NCI-H1105 (cell line): ENCODE measurements around the gene ZP2.
"Not testable (repeated sequence)": the region's sequence is repeated elsewhere in the genome, so short reads cannot be mapped to it uniquely, and the experiment has no call there.

ENCODE experiments used
- DNase-seq: peaks from one replicate; lab custom pipeline; 2025; lab: John Stamatoyannopoulos, UW

Gene ZP2

DNA sequence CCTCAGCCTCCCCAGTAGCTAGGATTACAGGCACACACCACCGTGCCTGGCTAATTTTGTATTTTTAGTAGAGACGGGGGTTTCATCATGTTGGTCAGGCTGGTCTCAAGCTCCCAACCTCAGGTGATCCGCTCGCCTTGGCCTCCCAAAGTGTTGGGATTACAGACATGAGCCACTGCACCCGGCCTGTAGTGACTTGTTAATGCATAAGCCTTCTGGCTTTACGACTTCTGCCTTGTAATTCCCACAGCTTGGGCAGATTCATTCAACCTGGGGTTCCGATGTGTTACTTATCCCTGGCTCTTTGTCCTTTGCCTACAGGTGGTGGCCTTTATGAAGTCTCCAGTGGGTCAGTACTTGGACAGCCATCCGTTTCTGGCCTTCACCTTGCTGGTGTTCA is 41.3 kb downstream of the ZP2 start:
- DNase-seq = not testable (repeated sequence)

GRCh38 chr16:21169249-21169981 is 42.0 kb downstream of the ZP2 start:
- DNase-seq = no peak

DNA sequence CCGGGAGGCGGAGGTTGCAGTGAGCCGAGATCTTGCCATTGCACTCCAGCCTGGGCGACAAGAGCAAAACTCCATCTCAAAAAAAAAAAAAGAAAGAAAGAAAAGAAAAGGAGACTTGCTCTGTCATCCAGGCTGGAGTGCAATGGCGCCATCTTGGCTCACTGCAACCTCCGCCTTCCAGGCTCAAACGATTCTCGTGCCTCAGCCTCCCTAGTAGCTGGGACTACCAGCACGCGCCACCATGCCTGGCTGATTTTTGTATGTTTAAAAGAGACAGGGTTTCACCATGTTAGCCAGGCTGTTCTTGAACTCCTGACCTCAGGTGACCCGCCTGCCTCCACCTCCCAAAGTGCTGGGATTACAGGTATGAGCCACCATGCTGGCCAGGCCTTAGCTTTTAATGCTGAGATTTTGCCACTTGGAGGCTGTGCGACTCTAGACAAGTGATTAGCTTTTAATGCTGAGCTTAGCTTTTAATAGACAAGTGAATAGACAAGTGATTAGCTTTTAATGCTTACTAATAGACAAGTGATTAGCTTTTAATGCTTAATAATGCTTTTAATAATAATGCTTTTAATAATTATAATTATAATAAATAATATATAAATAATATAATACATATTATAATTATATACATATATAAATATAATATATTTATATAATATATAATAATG is 43.3 kb downstream of the ZP2 start:
- DNase-seq = no peak

GRCh38 chr16:21167360-21167759 is 44.0 kb downstream of the ZP2 start:
- no peak for DNase-seq

DNA sequence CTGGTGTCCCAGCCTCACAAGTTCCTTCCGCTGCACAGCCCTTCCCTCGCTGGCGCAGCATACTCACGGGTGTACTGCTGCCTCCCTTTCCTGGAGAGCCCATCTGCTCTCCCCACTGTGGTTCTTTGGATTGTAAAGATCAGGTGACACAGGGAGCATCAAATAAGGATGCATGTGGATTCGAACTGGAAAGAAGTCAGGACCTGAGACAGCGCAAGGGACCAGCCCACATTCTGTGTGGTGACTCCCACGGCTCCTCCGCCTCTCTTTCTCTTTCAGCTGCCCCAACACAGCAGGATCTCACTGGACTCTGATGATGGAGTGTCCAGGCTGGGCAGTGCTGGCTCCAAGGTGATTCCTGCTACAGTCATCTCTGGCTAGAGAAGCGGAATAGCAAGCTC is 44.8 kb downstream of the ZP2 start:
- no peak for DNase-seq

DNA sequence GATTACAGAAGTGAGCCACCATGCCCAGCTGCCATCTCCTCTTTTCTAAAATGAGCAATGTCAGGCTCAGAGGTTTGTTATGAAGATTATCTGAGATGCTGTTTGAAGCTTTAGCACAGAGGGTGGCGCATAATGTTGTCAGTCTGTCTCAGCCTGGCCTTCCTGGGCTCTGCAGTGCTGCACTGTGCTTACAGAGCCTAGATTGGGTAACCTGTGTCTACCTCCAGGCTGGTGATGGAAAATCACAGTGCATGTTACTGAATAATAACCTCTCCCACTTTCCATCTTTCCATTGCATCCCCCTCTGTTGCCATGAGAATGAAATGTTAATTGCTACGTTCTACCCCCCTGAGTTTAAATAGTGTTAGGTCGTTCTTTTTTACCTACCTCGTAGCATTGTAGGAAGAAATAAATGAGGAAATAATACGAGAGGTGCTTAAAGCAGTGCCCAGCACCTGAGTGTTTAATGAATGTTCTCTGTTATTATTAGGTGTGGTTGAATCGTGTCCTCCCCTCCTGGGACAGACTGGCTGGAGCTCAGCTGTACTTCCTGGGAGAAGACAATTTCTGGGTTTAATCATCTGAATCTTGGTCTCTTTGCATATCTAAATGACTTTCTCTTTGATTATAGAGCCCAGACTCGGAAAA is 46.7 kb downstream of the ZP2 start:
- DNase-seq = no peak

- no peak for DNase-seq
Observed at GRCh38 chr16:21163576-21163975, 47.8 kb downstream of the ZP2 start.

- peak; percentile 35 for DNase-seq
Observed at GRCh38 chr16:21162661-21163151, 48.7 kb downstream of the ZP2 start.

DNA sequence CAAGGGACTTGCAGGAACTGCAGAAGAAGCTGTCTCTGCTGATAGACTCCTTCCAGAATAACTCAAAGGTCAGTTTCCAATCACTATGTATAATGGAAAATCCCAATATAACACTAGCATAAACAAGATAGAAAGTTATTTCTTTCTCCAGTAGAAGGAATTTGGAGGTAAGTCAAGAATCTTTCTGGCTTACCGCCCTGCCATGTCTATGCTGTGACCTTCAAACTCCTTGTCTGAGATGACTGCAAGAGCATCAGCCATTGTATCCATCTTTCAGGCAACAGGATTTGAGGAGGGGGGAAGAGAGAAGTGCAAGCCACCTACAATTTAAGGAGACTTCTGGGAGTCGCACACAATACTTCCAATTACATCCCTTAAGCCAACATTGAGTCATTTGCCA is 50.2 kb downstream of the ZP2 start:
- DNase-seq = no peak

- DNase-seq = no peak
Observed at GRCh38 chr16:21160276-21160675, 51.1 kb downstream of the ZP2 start.

- no peak for DNase-seq
Observed at GRCh38 chr16:21159281-21159951, 52.0 kb downstream of the ZP2 start.

DNA sequence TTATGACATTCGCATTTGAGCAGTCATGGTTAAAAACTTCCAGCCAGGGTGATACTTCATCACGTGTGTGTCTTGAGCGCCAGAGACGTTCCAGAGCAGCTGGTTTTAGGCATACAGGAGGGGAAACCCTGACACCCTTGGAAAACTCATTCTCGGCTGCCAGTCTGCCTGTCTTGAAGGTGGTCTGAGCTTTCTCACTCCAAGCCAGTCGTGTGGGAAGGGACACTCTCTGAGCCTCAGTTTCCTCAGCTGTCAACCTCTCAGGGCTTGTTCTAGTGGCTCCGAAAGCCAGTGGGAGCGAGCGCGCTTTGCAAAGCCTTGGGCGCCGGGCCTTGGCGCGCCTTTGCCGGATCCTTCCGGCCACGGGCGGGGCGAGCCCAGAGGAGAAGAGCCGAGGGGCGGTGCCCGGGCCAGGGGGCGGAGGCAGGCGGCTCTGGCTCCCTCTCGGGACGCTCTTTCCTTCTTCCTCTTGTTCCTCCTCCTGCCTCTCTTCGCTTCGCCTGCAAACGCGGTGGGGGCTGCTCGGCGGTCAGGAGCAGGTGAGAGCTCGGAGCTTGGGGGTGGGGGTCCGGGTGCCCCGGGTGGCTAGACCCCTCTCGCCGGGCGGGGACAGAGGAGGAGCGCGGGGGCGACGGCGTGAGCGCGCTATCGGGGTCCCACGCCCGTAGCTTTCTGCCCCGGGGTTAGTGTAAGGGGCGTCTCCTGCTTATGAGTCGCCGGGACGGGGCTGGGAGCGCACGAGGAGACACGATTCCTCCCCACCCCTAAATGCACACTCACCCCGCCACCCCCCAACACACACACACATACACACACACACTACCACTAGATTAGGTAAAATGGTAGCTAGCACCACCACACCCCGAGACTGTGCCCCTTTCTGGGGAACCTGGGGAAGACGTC is 52.9 kb downstream of the ZP2 start, which contains the start of gene LDAF1:
Gene LDAF1, plus strand, starts transcription at position 467 of the 903 bp plus-strand sequence. CDS start 2,509 bp downstream, outside the sequence.
- peak; percentile 7 for DNase-seq

GRCh38 chr16:21157632-21158031 is 53.7 kb downstream of the ZP2 start:
- no peak for DNase-seq

- peak; percentile 39 for DNase-seq
Observed at GRCh38 chr16:21156767-21157467, 54.5 kb downstream of the ZP2 start.

DNA sequence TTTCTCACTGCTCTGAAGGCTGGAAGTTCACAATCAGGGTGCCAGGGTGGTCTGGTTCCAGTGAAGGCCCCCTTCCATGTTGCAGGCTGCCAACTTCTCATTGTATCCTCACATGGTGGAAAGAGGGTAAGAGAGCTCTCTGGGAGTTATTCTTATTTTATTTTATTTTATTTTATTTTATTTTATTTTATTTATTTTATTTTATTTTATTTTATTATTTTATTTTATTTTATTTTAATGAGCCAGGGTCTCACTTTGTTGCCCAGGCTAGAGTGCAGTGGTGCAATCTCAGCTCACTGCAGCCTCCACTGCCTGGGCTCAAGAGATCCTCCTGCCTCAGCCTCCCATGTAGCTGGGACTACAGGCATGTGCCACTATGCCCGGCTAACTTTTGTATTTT is 55.4 kb downstream of the ZP2 start:
- DNase-seq = not testable (repeated sequence)

DNA sequence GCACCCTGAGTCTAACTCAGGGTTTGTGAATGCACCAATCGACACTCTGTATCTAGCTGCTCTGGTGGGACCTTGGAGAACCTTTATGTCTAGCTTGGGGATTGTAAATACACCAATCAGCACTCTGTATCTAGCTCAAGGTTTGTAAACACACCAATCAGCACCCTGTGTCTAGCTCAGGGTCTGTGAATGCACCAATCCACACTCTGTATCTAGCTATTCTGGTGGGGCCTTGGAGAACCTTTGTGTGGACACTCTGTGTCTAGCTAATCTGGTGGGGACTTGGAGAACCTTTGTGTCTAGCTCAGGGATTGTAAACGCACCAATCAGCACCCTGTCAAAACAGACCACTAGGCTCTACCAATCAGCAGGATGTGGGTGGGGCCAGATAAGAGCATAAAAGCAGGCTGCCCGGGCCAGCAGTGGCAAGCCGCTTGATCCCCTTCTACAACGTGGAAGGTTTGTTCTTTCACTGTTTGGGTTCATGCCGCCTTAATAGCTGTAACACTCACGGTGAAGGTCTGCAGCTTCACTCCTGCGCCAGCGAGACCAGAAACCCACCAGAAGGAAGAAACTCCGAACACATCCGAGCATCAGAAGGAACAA is 58.1 kb downstream of the ZP2 start:
- DNase-seq = not testable (repeated sequence)

GRCh38 chr16:21152160-21153030 is 59.0 kb downstream of the ZP2 start:
- not testable (repeated sequence) for DNase-seq

- DNase-seq = peak; percentile 76
Observed at GRCh38 chr16:21150375-21151001, 60.9 kb downstream of the ZP2 start, which contains the start of gene DNAH3. DNAH3 (minus strand) TSS chr16:21150846; CDS start chr16:21150319, 527 bp downstream.
